Islet of Langerhans (tissue), 1 donor: ENCODE results near the gene MTMR11.
"Not testable (repeated sequence)": the region's sequence is repeated elsewhere in the genome, so short reads cannot be mapped to it uniquely, and the experiment has no call there.

Experiments
- FAIRE-seq: peaks from one replicate; lab custom pipeline; 2011; peaks lifted over from hg19 to GRCh38; lab: Jason Lieb, UNC

The MTMR11 gene

DNA sequence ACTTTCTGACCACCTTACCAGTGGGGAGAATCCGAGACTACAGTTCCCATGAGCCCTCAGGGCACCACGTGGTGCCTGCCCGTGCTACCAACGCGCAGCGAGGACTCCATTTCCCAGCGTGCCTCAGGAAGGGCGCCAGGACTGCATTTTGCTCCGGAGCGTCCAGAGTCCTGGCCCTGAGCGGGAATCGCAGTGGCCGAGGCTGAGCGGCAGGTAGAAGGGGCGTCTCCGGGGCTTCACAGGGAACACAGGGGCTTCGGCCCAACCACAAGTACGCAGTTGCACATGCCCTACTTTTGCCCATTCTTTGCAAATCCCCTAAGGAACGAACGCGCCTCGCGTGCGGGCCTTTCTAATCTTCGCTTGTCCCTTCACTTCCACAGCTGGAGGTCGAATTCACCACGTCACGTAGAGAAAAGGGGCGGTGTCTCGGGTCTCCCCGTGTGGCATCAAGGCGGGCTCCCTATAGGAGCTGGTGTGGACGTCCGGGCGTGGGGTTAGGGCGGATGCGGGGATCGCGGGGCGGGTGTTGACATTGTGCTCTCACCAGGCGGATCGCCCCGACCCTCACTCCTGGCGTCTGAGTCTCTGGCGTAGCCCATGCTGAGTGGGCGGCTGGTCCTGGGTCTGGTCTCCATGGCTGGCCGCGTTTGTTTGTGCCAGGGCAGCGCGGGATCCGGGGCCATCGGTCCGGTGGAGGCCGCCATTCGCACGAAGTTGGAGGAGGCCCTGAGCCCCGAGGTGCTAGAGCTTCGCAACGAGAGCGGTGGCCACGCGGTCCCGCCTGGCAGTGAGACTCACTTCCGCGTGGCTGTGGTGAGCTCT lies 37.0 kb downstream of the MTMR11 start, which contains the start of gene BOLA1:
BOLA1 (plus strand) TSS at position 109 of the 825 bp plus-strand sequence; CDS start at position 601, 492 bp downstream.
- FAIRE-seq = peak; percentile 30

DNA sequence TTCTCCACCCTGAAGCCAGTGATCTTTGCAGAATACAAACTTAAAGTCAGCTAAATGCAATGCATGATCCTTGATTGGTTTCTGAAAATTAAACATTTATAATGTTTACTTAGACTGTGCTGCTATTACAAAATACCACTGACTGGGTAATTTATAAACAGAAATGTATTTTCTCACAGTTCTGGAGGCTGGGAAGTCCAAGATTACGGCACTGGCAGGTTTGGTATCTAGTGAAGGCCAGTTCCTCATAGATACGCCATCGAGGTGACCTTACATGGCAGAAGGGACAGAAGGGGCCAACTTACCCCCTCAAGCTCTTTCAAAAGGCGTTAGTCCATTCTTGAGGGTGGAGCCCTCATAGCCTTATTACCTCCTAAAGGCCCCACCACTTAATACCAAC lies 40.1 kb downstream of the MTMR11 start:
- FAIRE-seq = no peak

DNA sequence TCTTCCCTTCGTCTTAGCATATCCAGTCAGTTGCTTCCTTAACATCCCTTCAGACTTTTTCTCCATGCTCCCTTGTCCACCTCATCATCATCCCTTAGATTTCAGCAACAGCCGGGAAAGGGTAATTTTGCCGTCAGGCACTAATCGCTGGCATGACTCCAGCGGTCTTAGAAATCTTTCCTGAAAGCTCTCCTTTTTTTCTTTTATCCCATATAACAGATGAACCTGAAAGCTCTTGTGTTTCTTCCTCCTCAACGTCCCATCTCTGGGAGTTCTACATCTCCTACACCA lies 47.7 kb downstream of the MTMR11 start:
- FAIRE-seq = no peak

DNA sequence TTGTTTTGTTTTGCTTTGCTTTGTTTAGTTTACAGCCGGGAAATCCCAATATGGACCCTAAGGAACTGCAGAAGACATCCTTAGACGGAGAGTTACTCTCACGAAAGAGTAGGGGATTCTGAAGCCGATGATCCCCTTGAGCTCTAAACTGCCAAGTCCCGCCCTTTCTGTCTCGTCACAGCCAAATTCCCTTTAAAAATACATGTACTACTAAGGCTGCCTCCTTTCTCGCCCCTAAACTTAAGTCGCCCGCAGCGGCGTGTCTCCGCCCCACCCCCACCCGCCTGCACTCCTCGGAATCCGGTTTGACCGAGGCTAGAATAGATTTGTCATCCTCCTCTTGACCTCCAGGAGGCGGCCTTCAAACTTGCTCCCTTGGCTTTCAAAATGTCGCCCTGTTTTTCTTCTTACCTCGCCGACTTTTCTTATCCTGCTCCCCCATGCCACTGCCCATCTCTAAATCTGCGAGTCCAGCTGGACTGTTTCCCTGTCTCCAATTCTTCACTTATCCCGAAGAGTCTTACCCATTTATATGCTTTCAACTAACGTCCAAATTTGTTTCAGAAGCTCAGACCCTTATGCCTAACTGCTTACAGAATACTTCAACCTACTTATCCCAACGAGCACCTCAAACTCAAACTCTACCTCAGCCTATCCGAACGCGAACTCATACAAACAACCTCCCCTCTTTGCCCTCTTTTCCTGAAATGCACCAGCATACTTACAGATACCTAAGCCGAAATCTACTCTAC lies 48.3 kb downstream of the MTMR11 start:
- FAIRE-seq = no peak

DNA sequence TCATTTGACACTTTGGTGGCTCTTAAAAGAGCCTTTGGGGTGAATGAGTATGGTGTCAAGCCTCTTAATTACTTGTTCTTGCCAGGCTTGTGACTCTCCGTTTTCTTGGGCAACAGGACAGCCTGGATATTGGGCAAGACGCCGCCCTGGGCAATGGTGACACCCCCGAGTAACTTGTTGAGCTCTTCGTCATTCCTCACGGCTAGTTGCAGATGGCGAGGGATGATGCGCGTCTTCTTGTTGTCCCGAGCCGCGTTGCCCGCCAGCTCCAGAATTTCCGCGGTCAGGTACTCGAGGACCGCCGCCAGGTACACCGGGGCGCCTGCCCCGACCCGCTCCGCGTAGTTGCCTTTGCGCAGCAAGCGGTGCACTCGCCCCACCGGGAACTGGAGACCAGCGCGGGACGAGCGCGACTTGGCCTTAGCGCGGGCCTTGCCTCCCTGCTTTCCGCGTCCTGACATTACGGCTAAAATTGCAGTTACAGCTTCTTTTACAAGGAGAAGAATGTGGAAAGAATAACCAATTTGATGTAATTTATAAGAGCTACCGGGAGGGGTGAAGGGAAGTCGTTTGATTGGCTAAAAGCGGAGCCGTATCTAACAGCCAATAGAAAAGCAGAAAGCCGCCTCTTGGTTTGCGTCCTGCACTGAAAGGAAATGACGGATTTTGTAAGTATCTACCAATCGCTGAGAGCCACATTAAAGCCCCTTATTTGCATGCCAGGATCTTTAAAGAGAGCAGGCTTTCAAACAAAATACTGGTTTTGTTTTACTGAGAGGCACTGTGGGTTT lies 49.0 kb downstream of the MTMR11 start:
- FAIRE-seq = peak; percentile 70

DNA sequence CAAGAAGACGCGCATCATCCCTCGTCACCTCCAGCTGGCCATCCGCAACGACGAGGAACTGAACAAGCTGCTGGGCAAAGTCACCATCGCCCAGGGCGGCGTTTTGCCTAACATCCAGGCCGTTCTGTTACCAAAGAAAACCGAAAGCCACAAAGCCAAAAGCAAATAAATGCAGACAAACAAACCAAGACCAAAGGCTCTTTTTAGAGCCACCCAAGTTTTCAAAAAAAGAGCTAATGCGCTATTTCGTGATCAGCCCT lies 49.6 kb downstream of the MTMR11 start:
- not testable (repeated sequence) for FAIRE-seq

DNA sequence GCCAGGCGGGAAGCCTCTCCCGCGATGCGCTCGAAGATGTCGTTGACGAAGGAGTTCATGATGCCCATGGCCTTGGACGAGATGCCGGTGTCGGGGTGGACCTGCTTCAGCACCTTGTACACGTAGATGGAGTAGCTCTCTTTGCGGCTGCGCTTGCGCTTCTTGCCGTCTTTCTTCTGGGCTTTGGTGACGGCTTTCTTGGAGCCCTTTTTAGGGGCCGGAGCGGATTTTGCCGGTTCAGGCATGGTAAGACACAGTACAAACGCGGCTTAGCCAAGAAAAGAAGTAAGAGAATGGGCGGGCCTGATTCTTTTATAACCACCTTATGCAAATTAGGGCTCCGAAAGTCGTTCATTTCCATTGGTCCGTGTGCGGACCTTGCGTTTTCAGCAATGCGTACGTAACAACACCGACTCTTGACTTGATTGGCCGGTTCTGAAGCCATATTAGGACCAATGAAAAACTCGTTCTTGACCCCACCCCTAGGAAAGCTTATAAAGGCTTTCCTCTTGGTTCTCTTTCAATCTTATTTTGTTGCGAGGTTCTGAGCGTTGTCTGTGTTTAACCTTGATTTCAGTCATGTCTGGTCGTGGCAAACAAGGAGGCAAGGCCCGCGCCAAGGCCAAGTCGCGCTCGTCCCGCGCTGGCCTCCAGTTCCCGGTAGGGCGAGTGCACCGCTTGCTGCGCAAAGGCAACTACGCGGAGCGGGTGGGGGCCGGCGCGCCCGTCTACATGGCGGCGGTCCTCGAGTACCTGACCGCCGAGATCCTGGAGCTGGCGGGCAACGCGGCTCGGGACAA lies 50.1 kb downstream of the MTMR11 start:
- peak; percentile 97 for FAIRE-seq

DNA sequence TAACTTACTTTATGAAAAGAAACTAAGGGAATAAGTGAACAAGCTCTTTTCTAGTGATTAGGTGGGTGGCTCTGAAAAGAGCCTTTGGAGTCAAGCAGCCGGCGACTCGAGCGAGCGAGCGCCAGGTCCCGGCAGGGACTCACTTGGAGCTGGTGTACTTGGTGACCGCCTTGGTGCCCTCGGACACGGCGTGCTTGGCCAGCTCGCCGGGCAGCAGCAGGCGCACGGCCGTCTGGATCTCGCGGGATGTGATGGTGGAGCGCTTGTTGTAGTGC lies 50.6 kb downstream of the MTMR11 start:
- not testable (repeated sequence) for FAIRE-seq

DNA sequence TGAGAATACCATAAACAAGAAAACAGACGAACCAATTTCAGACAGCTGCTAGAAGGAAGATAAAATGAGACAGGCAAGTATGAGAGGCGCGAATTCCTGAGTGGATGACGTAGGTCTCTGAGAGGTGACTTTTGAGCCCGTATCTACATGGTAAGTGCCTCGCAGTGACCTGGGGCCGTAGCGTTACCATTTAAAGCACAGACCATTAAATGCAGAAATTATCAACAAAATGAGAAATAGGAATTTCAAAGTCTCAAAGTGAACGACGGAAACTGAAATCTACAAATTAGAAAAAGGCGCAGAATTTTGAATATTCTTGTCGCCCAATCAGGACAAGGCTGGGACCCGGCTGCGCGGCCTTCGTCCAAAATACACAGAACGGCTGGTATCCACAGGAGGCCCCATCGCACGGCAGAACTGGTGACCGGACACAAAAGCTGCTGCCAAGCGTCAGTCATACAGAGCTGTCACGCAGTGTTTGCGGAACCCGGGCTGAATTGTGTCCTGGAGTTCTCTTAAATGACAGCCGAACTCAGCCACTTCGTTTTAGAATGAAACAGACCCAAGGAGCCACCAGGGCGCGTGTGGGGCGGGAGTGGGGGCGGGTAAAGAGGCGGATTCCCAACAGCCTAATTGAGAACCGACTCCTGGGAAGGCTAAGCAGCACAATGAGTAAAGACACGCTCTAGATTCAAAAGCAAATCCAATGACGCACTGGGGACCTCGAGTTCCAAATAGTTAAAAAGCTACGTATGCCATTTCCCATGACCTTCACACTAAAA lies 51.1 kb downstream of the MTMR11 start:
- no peak for FAIRE-seq

DNA sequence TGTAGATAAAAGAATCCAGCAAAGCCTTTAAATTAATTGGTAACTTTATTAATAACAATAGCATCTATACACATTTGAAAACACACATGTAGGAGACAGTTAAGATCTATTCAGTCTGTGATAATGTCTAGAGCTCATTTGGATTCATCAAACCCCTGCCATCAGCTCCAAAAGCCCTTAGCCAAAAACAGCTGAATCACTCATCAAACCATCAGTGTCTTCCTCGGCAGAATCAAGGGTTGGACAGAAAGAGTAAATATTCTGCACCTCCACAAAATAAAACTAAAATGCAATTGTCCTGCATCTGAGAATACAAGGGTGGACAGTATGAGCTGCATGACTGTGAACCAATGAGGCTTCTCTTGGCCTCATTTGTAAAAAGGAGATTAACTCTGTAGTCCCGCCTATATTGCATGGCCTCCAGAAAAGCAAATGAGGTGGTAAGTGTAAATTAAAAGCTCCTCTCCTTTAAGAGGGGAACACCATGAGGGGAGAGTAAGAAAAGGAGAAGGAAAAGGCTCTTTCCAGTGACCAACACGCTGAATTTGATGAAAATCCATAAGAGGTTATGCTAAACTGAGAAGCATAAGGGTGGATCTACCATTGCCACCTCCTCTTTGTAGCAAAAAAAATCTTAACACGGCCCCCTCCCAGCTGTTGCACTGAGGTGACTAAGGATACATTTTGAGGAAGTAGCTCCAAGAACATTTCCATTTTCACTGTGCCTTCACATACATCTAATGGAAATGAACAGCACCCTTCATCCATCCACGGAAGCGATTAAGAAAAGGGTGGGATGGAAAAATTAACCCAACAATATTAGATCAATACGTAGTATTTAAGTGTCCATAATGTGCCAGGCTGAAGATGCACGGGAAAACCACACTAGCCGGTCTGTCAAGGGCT lies 52.0 kb downstream of the MTMR11 start:
- no peak for FAIRE-seq

DNA sequence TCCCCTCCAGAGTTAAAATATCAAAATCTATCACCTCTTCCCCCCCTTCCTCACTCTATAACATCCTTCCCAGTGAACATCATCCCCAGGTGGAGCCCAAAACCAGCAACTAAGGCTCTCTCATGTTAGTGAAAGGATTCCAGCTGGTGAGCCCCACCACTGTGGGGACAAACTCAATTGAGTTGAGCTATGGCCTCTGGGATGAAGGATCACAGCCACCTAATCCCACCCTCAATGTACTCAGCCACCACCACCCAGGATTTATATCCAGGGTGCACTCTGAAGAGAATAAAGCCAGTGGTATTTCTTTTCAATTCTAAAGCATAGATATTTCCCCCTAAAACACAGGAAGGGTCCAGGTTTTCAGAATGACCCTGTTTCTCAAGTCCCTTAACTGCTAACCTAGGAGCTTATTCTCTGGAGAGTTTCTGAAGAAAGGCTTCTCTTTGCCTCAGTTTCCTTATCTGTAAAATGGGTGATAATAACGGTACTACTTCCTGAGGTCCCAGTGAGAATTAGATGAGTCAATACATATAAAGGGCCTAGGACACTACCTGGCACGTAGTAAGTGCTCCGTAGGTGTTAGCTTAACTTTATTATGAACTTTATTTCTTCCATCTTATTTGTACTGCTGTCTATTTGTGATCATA lies 53.0 kb downstream of the MTMR11 start:
- FAIRE-seq = no peak

DNA sequence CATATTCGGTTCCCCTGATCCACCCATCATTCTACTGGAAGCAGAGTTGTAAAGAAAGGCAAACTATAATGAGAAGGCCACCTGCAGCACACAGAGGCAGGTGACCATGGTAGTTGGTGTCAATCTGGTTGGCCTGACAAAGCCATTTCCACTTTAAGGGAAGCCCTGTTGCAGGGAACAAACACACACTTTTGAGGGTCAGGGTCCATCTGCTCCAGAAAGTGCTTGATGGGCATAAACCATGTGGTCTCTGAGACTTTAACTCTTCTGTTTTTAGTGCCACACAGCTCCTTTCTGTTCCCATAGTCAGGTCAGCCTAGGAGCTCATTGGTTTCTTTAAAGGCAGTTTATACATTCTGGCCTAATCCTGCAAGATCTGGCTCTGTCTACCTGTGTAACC lies 54.8 kb downstream of the MTMR11 start:
- no peak for FAIRE-seq

DNA sequence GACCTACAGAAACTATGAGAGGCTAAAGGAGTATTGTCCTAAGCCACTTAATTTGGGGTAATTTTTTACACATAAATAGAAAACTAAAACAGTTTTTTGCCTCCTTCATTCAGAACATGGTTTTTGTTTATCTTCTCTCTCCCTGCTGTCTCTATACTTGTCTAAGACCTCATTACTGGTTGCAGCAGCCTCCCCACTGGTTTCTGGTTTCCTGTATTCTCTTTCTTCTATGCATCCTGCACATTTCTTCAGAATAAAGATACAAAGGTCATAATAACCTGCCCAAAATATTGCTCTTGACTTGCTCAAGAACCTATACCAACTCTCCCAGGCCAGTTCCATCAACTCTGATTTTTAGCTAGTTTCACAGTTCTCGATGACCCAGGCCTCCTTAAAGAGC lies 57.1 kb downstream of the MTMR11 start:
- FAIRE-seq = no peak
